PC-9 (cell line): ENCODE measurements around the gene BTBD16.

Source experiments
- CTCF ChIP-seq: fragments of 200-600 bp; sonication (generic); conservative IDR thresholded peaks from 2 replicates; pipeline ENCODE4 v1.6.1; 2017; ENCODE audit warnings: mixed run types, antibody characterized with exemption, mild to moderate bottlenecking, moderate library complexity
- EZH2 ChIP-seq: fragments of 200-600 bp; sonication (generic); IDR thresholded peaks from 2 replicates; pipeline ENCODE4 v1.8.0; 2017; ENCODE audit warnings: antibody characterized with exemption, low read depth

GRCh38 chr10:122295451-122295809 lies 24.3 kb downstream of the BTBD16 start:
- TF ChIP-seq CTCF (no peak), EZH2 (no peak)
